COLO668 (cell line): ENCODE measurements around the gene STIMATE.

Source experiments
- DNase-seq: peaks from one replicate; lab custom pipeline; 2025; ENCODE audit not compliant: unreplicated experiment; lab: John Stamatoyannopoulos, UW

The STIMATE gene

DNA sequence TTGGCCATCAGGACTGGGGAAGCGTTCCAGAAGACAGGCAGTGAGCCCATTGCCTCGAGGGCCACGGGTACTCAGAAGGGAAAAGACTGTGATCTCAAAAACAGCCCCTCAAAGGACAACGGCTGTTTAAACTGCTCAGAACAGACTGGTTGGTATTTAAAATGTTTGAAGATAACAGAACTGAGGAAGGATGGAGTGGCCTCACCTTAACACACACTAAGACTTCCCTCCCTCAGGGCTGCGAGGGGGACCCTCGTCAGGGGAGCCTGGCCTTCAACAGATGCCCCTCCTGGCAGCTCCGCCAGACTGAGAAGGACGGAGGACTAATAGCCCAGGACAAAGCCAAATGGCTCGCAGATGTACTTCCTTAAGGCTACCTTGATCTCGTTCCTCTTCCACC is 2.6 kb downstream of the STIMATE start:
- no peak for DNase-seq

DNA sequence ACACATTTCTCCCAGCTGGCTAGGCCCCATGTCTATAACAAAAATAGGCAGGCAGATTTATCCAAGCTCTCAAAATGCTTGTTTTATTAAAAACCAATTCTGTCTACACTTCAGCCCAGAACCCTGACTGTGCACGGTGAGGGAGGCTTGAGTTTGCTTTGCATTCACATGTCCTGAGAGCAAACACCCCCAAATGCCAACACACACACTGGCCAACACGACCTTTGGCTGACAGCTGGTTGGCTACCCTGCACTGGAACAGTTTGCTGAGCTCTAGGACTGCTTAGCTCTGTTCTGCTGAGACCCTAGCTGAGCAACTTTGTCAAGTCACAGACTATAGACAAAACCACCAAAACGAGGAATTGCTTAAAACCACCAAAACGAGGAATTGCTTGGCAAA is 3.6 kb downstream of the STIMATE start:
- no peak for DNase-seq

DNA sequence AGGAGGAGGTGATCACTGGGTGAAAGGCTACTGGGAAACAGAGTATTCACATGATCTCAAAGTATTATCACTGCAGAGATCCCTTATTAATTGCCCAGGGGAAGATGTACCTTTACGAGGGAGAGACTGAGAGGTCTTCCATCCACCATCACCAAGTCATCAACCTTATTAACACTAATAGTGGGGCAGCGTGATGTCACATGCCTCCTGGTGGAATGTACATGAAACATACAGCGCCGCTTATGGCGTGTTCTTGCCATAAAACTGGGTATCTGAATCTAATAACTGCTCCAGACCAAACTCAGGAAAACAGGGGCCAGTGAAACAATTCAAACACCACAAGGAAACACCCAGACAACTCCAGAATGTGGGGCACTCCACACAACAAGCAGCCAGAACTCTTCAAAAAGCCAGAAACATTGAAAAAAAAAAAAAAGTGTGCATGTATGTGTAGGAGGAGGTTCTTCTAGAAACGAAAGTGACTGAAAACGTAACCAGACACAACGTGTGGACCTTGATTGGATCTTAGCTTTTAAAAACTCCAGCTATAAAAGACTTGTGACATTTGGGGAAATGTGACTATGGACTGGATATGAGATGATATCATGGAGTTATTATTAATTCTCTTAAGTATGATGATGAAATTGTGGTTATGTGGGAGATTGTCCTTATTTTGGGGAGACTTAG is 4.6 kb downstream of the STIMATE start:
- DNase-seq, result no peak

DNA sequence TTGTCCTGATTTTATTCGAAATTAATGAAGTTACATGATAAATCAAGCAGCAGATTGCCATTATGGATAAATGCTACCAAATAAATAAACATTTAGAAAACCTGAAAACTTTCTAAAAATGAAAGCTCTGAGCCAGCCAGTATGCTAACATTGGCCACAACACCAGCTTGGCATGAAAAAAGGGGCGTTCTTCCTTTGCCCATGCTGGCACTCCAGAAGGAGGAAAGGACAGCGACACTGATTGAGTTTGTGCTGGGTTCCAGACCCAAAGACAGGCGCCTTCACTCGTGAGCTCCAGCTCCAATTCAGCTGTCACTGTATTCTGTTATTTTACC is 5.1 kb downstream of the STIMATE start:
- no peak for DNase-seq

DNA sequence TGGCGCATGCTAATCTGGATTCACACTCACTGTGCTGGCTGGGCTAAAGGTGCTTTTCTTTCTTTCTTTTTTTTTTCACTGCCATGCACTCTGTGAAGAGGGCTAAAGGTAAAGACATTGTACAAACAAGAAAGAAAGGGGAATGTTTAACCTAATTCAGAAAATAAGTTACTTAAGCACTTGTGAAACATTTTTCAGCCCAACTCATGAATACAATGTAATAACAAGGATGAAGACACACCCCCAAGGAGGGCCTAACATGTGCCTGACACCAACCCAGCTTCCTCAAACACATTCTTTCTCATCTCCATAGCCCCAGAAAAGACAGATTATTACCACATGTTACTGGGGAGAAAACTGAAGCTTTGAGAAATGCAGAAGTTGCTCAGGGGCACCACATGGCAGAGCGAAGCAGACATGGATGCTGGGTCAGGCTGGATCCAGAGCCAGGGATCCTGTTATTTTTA is 5.7 kb downstream of the STIMATE start:
- no peak for DNase-seq

DNA sequence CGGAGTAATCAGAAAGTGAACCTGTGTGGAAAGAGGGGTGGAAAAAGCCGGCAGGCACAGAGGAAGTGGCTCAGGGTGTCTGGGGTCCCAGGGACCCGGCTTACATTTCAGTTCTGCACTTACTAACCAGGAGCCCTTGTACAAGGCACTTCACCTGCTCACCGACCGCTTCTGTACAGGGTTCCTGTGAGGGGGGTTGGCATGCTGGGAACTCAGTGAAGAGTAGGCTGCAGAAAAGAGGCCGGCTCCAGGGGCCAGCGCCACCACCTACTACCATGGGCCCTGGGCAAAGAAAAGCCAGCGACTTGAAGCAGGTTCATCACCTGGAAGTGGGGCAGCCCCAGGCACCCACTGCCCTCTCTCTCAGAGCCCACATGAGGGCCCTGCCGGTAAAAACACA is 6.2 kb downstream of the STIMATE start:
- no peak for DNase-seq

DNA sequence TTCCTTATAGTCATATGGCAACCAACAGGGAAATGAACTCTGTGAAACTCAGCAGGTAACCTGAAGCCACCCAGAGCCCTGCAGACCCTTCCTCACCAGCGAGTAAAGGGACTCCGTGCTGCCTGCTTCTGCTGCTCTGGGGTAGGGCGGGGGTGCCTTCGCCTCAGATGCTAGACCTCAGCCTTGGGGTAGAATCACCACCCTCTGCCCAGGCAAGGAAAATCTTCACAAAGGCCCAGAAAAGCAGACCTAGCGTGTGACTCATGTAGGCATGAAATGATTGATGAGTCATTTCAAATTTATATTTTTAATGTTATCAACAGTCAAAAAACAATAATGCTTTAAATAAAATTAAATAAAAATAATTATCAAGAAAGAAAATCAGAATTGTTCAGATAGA is 6.6 kb downstream of the STIMATE start:
- no peak for DNase-seq

DNA sequence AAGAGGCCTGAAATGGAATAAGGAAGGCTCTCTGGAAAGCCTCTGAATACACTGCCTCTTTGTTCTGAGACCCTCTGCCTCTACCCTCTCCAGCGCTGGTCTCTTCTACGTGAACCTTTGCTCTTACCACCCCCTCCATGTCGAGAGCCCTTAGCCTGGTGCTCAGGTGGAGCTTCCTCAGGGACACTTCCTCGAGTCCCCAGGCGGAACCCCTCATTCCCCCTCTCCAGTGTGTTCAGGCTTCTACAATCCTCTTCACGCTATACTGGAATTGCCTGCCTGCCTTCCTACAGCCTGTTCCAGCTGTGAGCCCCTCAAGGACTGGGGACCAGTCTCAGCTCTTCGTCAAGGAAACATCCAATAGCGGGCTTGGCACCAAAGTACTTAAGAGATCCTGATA is 7.4 kb downstream of the STIMATE start:
- DNase-seq, result no peak

DNA sequence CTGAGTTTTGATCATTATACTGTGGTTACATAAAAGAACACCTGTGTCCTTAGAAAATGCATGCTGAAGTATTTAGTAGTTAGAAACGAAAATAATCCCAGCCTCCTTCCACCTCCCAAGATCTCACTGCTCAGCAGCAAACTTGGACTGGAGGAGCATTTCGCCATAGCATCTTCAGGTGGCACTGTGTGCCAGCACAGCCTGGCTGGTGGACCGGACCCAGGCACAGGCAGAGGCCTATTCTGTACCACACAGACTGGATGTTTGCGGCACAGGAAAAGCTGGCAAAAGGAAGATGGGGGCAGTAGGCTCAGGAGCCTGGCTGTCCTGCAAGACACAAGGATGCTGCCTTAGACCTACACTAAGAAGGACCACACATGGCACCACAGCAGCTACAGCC is 10.2 kb downstream of the STIMATE start:
- DNase-seq, result no peak

DNA sequence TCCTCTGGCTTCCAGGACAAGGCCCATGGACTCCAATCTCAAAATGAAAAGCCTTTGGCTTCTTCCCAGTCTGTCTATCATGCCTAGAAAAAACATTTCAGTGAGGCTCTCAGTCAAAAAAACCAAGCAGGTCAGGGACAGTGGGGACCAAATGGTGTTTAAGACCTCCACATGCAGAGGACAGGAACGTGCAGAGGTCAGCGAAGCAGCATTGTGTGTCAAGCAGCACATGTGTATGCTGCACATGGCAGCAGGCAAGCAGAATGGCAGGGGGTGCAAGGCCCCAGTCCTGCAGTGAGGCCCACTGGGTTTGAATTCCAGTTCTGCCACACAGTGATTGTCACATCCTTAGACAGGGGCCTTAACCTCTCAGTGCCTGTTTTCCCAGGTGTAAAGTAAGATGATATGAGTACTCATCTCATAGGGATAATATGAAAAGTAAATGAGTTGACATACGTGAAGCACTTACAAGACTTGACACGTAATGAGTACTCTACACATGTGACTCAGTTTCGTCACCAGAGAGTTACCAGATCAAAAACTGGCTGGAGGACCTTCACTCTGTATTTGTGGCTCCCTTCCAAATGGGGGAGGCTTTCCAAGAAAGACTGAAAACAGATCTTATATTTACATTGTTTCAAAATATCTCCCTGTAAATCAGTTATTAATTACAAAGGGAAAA is 11.2 kb downstream of the STIMATE start:
- no peak for DNase-seq

DNA sequence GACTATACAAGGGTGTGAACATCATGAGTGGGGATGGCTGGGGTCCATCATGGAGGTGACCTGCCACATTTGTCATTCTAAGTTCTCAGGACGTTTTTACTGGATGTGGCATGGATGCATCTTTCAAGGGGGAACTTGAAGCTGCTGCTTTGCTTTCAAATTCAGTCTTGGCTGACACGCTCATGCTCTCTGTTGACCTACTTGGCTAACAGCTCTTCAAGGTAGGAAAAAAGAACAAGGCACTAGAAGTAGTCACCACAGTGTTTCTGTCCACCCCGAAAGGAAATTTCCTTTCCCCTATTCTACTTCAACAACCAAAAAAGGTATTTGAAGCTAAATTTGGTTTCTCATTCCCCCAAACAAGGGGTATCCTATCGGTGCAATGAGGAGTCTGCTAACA is 15.0 kb downstream of the STIMATE start:
- no peak for DNase-seq

DNA sequence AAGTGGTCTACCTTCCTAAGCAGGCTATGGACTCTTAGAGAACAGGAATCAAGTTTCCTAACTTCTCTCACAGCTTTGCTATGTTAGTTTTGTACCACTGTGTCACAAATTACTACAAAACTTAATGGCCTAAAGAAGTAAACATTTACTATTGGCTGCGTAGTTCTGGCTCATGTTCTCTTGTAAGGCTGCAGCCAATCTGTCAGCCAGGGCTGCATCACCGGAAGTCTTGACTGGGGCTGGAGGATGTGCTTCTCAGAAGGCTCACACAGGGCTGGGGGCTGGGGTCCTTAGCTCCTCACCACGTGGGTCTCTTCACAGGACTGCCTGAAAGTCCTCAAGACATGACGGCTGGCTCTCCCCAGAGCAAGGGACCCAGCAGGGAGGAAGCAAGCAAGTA is 15.5 kb downstream of the STIMATE start:
- DNase-seq, result no peak

DNA sequence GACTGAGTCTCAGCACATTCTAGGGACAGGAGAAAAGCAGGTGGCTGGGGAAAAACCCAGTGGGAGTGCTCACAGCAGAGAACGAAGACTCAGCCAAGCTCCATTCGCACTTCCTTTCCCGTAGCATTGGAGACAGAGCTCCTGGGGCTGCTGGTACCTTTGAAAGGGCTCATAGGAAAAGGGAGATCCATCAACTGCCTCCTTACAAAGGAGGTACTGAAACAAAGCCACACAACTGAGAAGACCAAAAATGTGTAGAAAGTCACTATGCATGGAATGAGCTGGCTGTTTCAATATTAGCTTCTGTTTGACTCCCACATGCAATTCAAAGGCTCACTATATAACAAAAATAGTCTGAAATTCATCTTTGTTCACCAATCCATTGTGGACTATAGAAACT is 16.9 kb downstream of the STIMATE start:
- no peak for DNase-seq

DNA sequence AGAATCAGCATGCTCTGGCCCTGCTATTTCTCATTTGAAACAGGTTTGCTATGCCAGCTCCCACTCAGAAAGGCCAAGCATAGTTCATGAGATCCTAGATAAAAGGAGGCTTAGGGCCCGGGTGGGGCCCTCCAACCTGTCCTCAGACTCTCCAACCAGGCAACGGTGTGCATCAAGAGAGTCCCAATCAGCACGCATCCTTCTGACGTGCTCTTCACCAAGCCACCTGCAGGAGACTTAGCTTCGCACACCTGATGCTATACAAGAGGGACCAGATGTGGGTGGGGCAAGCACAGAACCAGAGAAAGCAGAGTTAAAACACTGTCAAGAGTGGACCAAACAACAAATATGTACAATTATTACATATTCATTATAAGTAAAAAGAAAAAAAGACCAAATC is 17.3 kb downstream of the STIMATE start:
- DNase-seq, result no peak

DNA sequence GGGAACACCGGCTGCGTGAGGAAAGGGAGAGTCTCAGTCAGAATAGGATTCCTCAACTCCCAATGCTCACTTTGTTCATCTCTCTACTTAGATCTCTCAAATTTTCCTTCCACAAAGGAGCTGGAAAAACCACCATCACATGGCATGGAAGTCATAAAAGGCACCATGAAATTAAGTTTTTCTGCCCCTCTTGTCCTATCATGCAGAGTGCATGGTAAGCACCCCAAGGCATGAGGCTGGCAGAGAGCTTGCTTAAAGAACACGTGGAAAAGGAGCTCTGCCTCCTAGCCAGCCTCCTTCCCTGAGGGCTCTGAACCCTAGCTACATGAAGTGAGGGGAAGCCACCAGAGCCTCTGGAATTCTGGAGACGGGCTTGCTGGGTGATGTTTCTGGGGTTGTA is 17.8 kb downstream of the STIMATE start:
- DNase-seq, result no peak

DNA sequence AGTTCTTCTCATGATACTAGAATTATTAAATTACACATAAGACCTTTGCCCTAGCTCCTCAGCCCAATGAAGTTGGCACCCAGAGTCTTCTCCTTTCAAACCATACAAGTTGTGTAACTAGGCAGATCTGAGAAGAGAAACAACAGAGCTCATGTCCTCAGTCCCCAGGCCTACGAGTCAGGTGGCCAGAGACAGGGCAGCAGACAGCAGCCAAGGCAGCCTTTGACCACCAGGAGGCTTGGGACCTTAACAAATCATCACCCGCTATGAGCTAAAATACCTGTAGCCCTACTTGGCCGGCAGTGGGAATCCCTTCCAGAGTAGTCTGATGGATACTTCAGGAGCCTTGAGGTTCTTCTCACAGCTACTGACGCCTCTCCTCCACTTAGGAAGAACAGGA is 18.3 kb downstream of the STIMATE start:
- no peak for DNase-seq

DNA sequence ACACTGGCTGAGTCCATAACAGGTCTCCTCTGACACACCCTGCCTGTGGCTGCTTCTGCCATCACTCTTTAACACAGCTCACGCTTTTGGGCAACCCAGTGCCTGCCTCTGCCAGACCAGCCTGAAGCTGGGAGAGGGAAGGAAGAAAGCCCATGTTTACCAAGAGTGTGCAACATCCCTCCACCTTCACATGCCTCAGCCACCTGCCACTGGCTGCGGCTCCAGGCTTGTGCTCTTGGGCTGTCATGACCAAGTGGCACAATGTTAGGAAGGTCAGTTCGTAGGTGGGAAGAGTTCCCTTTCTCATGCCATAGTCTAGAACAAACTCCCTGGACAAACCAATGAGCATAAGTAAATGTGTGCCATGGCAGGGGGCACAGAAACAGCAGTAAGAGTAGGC is 20.3 kb downstream of the STIMATE start:
- DNase-seq, result no peak

DNA sequence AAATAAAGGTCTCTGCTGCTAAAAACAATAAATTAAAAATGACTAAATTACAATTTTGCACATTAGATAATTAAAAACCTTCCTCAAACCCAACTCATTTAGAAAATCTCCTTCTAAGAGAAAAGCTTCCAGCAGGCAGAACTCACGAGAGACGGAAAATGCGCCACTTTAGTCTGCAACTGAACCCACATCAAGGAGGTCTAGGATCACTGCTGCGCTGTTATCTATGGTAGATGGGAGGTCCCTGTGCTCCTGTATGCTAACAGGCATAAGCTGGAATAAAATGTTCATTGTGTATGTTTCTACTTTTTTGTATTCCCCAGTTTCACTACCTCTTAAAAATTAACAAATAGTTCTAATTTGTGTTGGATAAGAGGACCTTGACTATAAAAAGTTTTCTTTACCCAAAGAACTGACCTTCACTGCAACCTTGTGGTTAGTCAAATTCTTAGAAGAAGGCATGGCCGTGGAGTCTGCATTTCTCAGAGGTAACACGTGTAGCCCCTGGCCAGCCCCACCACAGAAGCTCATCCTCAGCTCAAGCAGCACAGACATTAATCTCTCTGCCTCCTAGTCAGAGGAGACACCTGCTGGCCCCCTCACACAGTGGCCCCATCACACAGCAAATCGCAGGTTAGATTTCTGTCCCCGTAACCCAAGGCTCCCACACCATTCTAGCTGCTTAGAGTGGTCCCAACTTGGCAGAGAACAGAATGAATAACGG is 22.3 kb downstream of the STIMATE start:
- no peak for DNase-seq

DNA sequence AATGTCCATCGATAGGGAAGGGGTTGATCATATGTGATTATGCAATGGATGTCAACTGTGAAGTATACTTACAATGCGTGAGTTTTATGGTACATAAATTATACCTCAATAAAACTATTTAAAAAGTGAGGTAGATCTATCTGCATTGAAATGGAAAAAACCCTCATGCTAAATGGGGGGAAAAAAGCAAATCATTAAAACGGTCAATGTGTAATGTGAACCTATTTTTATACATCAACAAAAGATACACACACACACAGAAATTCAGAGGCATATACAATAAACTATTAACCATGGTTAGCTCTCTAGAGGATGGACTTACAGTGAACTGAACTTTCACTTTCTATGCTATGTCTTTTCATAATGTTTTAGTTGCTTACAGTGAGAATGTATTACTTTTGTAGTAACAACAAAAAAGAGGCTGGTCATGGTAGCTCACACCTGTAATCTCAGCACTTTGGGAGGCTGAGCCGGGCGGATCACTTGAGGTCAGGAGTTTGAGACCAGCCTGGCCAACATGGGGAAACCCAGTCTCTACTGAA is 23.1 kb downstream of the STIMATE start:
- no peak for DNase-seq

DNA sequence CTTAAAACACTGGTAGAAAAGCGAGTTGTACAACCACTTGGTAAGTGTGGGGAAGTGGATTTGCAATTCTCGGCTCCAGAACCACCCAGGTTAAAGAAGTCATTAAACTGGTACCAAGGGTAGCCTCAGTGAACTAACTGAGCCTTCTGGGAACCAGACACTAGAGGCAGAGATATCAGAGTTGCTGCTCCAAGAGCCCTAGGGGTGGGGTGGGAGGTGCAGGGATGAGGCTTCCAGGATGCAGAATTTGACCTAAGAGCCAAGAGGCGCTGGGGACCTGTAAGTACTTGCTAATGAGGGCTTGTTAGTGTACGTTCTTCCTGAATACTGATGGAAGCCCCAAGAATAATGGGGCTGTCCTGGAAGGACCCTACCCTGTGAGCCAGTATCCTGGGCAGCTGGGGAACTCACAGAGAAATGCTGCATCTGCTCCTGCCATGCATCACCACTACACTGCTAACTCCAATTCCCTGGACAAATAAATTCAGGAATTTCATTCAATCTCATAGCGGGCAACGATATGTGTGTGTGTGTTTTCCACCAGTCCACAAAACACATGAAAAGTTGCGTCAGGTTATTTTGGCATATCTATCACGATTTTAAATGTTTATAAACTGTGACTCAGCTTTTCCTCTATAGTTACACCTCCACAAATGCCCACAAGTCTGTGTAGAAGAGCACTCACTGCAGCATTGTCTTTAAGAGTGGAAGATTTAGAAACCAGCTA is 23.8 kb downstream of the STIMATE start:
- DNase-seq, result no peak

DNA sequence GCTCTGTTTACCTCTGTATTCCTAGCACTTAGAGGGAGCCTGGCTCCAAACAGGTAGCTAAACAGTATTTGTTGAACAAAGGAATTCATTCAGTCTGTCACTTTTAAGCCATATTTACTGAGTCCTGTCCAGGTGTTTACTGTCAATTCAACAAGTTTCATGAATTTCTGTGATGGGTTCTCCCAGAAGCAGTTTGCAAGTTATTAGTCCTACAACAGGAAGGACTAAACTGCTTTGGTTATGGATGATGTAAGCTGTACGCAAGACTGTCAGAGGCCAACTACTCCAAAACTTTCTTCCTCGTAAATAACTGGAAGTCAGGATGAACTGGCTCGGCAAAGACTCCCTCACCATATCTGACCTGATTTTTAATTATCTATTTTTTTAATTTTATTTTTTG is 25.1 kb downstream of the STIMATE start:
- DNase-seq, result no peak
